CD14-positive monocyte (primary cell): ENCODE data around the gene HES3. TPM values are rescaled to one million over a fixed set of nuclear protein-coding genes. Genes with fewer than 3 reads are reported as not detected.

Experiments used
- DNase-seq, 3 donors: peaks; one replicate each; pipeline ENCODE4 v3.0.0-alpha.2; 2011 to 2022
- H2AFZ ChIP-seq: 2 replicates; pipeline ENCODE4 v1.6.0; 2012; ENCODE audit warnings: mild to moderate bottlenecking, low read depth, low read length, inconsistent platforms; ENCODE audit not compliant: insufficient read depth, poor library complexity, severe bottlenecking
- H3K27ac ChIP-seq, 2 donors: 1 replicate in 1 of 2; 2 replicates in 1 of 2; pipeline ENCODE4 v1.5.1; 2012 to 2013; ENCODE audit warnings: low read length in 2 of 2, control low read depth in 1 of 2, inconsistent platforms in 1 of 2, low read depth in 1 of 2, mild to moderate bottlenecking in 1 of 2
- H3K27me3 ChIP-seq, 2 donors: one replicate each; pipeline versions ENCODE4 v1.6.0 to v1.6.1; 2011 to 2013; ENCODE audit warnings: low read length in 2 of 2; ENCODE audit not compliant: control insufficient read depth in 2 of 2, insufficient read depth in 2 of 2
- H3K36me3 ChIP-seq, 2 donors: replicated peaks in 1 of 2; 1 replicate in 1 of 2; 2 replicates in 1 of 2; pipeline versions ENCODE4 v1.5.1 to v1.6.1; 2012 to 2013; ENCODE audit warnings: low read length in 2 of 2, control low read depth in 1 of 2, inconsistent platforms in 1 of 2, mild to moderate bottlenecking in 1 of 2; ENCODE audit not compliant: insufficient read depth in 2 of 2, control insufficient read depth in 1 of 2
- H3K4me1 ChIP-seq, 2 donors: 1 replicate in 1 of 2; 2 replicates in 1 of 2; pipeline versions ENCODE4 v1.5.1 to v1.6.1; 2012 to 2013; ENCODE audit warnings: low read length in 2 of 2, control low read depth in 1 of 2, inconsistent platforms in 1 of 2, mild to moderate bottlenecking in 1 of 2, moderate library complexity in 1 of 2; ENCODE audit not compliant: insufficient read depth in 2 of 2, control insufficient read depth in 1 of 2
- H3K4me2 ChIP-seq: replicated peaks from 2 replicates; pipeline ENCODE3; 2012; ENCODE audit warnings: low read length, moderate library complexity, mild to moderate bottlenecking; ENCODE audit not compliant: poor library complexity, severe bottlenecking; ENCODE audit errors: extremely low read depth
- H3K4me3 ChIP-seq, 3 experiments: fragments of 200-600 bp in 1 of 3; sonication (generic) in 1 of 3; replicated peaks in 1 of 3; 1 replicate in 2 of 3; 2 replicates in 1 of 3; pipeline ENCODE4 v1.5.1; 2011 to 2013; ENCODE audit warnings: low read length in 3 of 3, mild to moderate bottlenecking in 3 of 3, control low read depth in 2 of 3, low read depth in 2 of 3, inconsistent platforms in 1 of 3, moderate library complexity in 1 of 3
- H3K79me2 ChIP-seq: 2 replicates; pipeline ENCODE4 v1.6.0; 2012; ENCODE audit warnings: mild to moderate bottlenecking, control low read depth, inconsistent platforms, low read length, moderate library complexity; ENCODE audit not compliant: insufficient read depth
- H3K9ac ChIP-seq: 2 replicates; pipeline ENCODE4 v1.6.0; 2017; ENCODE audit warnings: low read length, mild to moderate bottlenecking; ENCODE audit not compliant: insufficient read depth, poor library complexity, severe bottlenecking
- H3K9me3 ChIP-seq, 2 donors: replicated peaks in 1 of 2; 1 replicate in 1 of 2; 2 replicates in 1 of 2; pipeline versions ENCODE4 v1.5.1 to v1.6.1; 2012 to 2013; ENCODE audit warnings: low read length in 2 of 2, control low read depth in 1 of 2; ENCODE audit not compliant: control insufficient read depth in 1 of 2, insufficient read depth in 1 of 2
- H4K20me1 ChIP-seq: 2 replicates; pipeline ENCODE4 v1.6.0; 2012; ENCODE audit warnings: mild to moderate bottlenecking, low read length, control low read depth, moderate library complexity; ENCODE audit not compliant: insufficient read depth
- H3K27ac Mint-ChIP-seq, 7 donors: one replicate each; pipeline ENCODE4 v1.8.0; 2020; ENCODE audit warnings: mild to moderate bottlenecking in 7 of 7, mixed read lengths in 7 of 7, moderate library complexity in 6 of 7, inconsistent platforms in 2 of 7
- H3K27me3 Mint-ChIP-seq, 3 donors: one replicate each; pipeline ENCODE4 v1.8.0; 2021 to 2022; ENCODE audit warnings: low read depth in 3 of 3, mild to moderate bottlenecking in 3 of 3, mixed read lengths in 3 of 3, moderate library complexity in 3 of 3, inconsistent platforms in 1 of 3
- H3K36me3 Mint-ChIP-seq, 2 donors: one replicate each; pipeline ENCODE4 v1.8.0; 2020; ENCODE audit warnings: mixed read lengths in 2 of 2, inconsistent platforms in 1 of 2, mild to moderate bottlenecking in 1 of 2
- H3K4me1 Mint-ChIP-seq: one replicate; pipeline ENCODE4 v1.8.0; 2020; ENCODE audit warnings: mild to moderate bottlenecking, mixed read lengths
- H3K4me3 Mint-ChIP-seq, 2 donors: one replicate each; pipeline ENCODE4 v1.8.0; 2020; ENCODE audit warnings: mild to moderate bottlenecking in 2 of 2, mixed read lengths in 2 of 2, moderate library complexity in 1 of 2
- H3K9me3 Mint-ChIP-seq, 7 donors: one replicate each; pipeline ENCODE4 v1.8.0; 2020 to 2022; ENCODE audit warnings: mixed read lengths in 7 of 7, mild to moderate bottlenecking in 6 of 7, moderate library complexity in 6 of 7, inconsistent platforms in 2 of 7
- CTCF ChIP-seq: fragments of 200-600 bp; IDR thresholded peaks from one replicate; pipeline ENCODE4 v1.8.0; 2022; ENCODE audit warnings: antibody characterized with exemption, mild to moderate bottlenecking
- WGBS: methylation state at CpG from one replicate; pipeline ENCODE4 v1.1.5; 2013; ENCODE audit warnings: missing lambda C conversion rate; ENCODE audit not compliant: insufficient coverage; 5-methylcytosine and 5-hydroxymethylcytosine counted together
- intact Hi-C, 2 donors: fragments of 100-400 bp; cut with micrococcal nuclease; formaldehyde crosslinking; loops; one replicate each; pipeline versions ENCODE4 v1.15.0 to v1.15.1; 2023
- polyA plus RNA-seq, 3 donors: library from polyadenylated mRNA; depleted of rRNA in 1 of 3; unstranded in 2 of 3; stranded (reverse) in 1 of 3; fragments of 300-500 nt in 2 of 3; fragments of >200 nt in 1 of 3; fragmentation: Illumina TruSeq in 2 of 3; gene quantifications; 1 replicate in 2 of 3; 2 replicates in 1 of 3; pipeline ENCODE4 v1.2.3, GENCODE V29; 2012 to 2021

The HES3 gene
- polyA plus RNA-seq, 3 donors, result not detected

- no peaks in the 10 kb centered on the region for H3K27me3 ChIP-seq
- no peaks in the 10 kb centered on the region for H3K36me3 Mint-ChIP-seq
- H4K20me1 ChIP-seq, result no peaks in the 10 kb centered on the region
- H2AFZ ChIP-seq, result no peak overlapping the region
- no peaks in the 10 kb centered on the region for H3K9me3 Mint-ChIP-seq
- no peak overlapping the region for H3K4me3 Mint-ChIP-seq
- H3K36me3 ChIP-seq, result no peaks in the 10 kb centered on the region
- peak overlapping the region in 1 of 7 donors; percentile 46 for H3K27ac Mint-ChIP-seq
- H3K4me2 ChIP-seq, result no peak overlapping the region
- no peaks in the 10 kb centered on the region for H3K79me2 ChIP-seq
- H3K9me3 ChIP-seq, result no peaks in the 10 kb centered on the region
- no peak overlapping the region for H3K4me3 ChIP-seq
- DNase-seq, result no peak
- H3K27ac ChIP-seq, result no peak overlapping the region
- intact Hi-C loops, result loop anchor here in 1 of 2 donors (5.0 kb wide), 1 partner anchor 53 kb away; no protein-coding TSS in a partner anchor
- 90% methylated on average over 18 of the region's 22 CpGs for WGBS
- H3K9ac ChIP-seq, result no peak overlapping the region
- no peaks in the 10 kb centered on the region for H3K27me3 Mint-ChIP-seq
- TF ChIP-seq CTCF, result no peak
- H3K4me1 Mint-ChIP-seq, result no peaks in the 10 kb centered on the region
- H3K4me1 ChIP-seq, result no peaks in the 10 kb centered on the region
These were observed 25.9 kb downstream of the HES3 start for GRCh38 chr1:6269720-6270400.

- H3K27ac Mint-ChIP-seq, result peak overlapping the region in 1 of 7 donors; percentile 46
- TF ChIP-seq CTCF, result no peak
- H3K9me3 Mint-ChIP-seq, result no peaks in the 10 kb centered on the region
- Histone ChIP-seq H3K9me3 (no peaks in the 10 kb centered on the region), H3K4me3 (no peak overlapping the region), H3K27me3 (no peaks in the 10 kb centered on the region), H3K36me3 (no peaks in the 10 kb centered on the region), H3K79me2 (no peaks in the 10 kb centered on the region), H4K20me1 (no peaks in the 10 kb centered on the region), H3K9ac (no peak overlapping the region), H3K27ac (no peak overlapping the region), H2AFZ (no peak overlapping the region), H3K4me1 (no peaks in the 10 kb centered on the region), H3K4me2 (no peak overlapping the region)
- intact Hi-C loops, result no loop called here
- 93% methylated on average over 8 of the region's 8 CpGs for WGBS
- H3K4me1 Mint-ChIP-seq, result no peaks in the 10 kb centered on the region
- H3K4me3 Mint-ChIP-seq, result no peak overlapping the region
- no peak for DNase-seq
- H3K27me3 Mint-ChIP-seq, result no peaks in the 10 kb centered on the region
- no peaks in the 10 kb centered on the region for H3K36me3 Mint-ChIP-seq
These were observed 26.4 kb downstream of the HES3 start for GRCh38 chr1:6270401-6270800.
